ENCODE results near the gene PADI3. TPM values are rescaled to one million over a fixed set of nuclear protein-coding genes. Genes with fewer than 3 reads are reported as not detected.

PADI3 gene
- total and polyA plus RNA-seq, 10 donors, result not detected

- intact Hi-C loops (cut with DNase I; ENCODE audit: low total_unique reads), result no loop called here
- H3K27me3 ChIP-seq (replicated peaks in 1 of 7), result peaks cover 0 to 20% (median 0%) of the 10 kb centered on the region in 7 donors
- H3K4me1 ChIP-seq, result no peaks in the 10 kb centered on the region
- no peak overlapping the region for H3K27ac ChIP-seq
- TF ChIP-seq POLR2A (IDR thresholded peaks at IDR 0.05) (no peak), POLR2AphosphoS5 (IDR thresholded peaks at IDR 0.05) (no peak), CTCF (IDR thresholded peaks at IDR 0.05 in 8 of 11, conservative IDR thresholded peaks at IDR 0.05 in 3 of 11) (no peak)
- H3K36me3 ChIP-seq, result no peaks in the 10 kb centered on the region
- H3K4me3 ChIP-seq, result no peak overlapping the region
- H3K9me3 ChIP-seq, result peaks cover 0 to 9% (median 0%) of the 10 kb centered on the region in 8 donors
- no peak for DNase-seq
Observed at GRCh38 chr1:17263936-17264335, 15.0 kb downstream of the PADI3 start.

GRCh38 chr1:17264470-17264869, 15.6 kb downstream of the PADI3 start:
- H3K4me3 ChIP-seq, result no peak overlapping the region
- WGBS, 5 donors, result 72 to 96% (median 84%) methylated on average over 5 of the region's 5 CpGs
- no peaks in the 10 kb centered on the region for H3K4me1 ChIP-seq
- H3K27me3 ChIP-seq (replicated peaks in 1 of 7), result peaks cover 0 to 15% (median 0%) of the 10 kb centered on the region in 7 donors
- DNase-seq, result no peak
- H3K27ac ChIP-seq, result no peak overlapping the region
- intact Hi-C loops (cut with DNase I; ENCODE audit: low total_unique reads), result no loop called here
- no peaks in the 10 kb centered on the region for H3K36me3 ChIP-seq
- H3K9me3 ChIP-seq, result peaks cover 0 to 9% (median 0%) of the 10 kb centered on the region in 8 donors
- no peak for TF ChIP-seq CTCF (IDR thresholded peaks at IDR 0.05 in 8 of 11, conservative IDR thresholded peaks at IDR 0.05 in 3 of 11)
- no peak for TF ChIP-seq POLR2AphosphoS5 (IDR thresholded peaks at IDR 0.05)
- no peak for TF ChIP-seq POLR2A (IDR thresholded peaks at IDR 0.05)

DNA sequence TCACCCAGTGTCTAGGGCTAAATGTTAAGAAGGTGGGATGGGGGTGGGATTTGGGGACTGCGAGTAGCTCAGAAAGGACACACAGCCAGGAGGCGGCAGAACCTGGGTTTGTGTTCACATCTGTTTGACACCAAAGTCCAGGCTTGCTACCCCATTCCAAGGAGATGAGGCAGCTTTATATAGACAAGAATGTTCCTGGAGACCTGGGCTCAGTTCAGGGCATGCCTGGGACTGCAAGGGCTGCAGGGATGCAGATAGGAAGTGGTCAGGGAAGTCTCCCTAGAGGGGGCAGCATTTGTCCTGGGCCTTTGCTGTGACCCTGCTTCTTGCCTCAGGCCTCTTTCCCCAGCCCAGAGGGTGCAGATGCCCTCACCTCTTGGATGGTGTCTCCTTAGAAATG, 16.3 kb downstream of the PADI3 start:
- no peak for DNase-seq
- H3K27me3 ChIP-seq (replicated peaks in 1 of 7), result peaks cover 0 to 8% (median 0%) of the 10 kb centered on the region in 7 donors
- H3K4me3 ChIP-seq, result no peak overlapping the region
- intact Hi-C loops (cut with DNase I; ENCODE audit: low total_unique reads), result no loop called here
- peaks cover 0 to 9% (median 0%) of the 10 kb centered on the region in 8 donors for H3K9me3 ChIP-seq
- H3K4me1 ChIP-seq, result no peaks in the 10 kb centered on the region
- no peak overlapping the region for H3K27ac ChIP-seq
- WGBS, 5 donors, result 72 to 96% (median 94%) methylated on average over 2 of the region's 2 CpGs
- TF ChIP-seq POLR2AphosphoS5 (IDR thresholded peaks at IDR 0.05), result no peak
- TF ChIP-seq POLR2A (IDR thresholded peaks at IDR 0.05), result no peak
- no peak for TF ChIP-seq CTCF (IDR thresholded peaks at IDR 0.05 in 8 of 11, conservative IDR thresholded peaks at IDR 0.05 in 3 of 11)
- no peaks in the 10 kb centered on the region for H3K36me3 ChIP-seq

DNA sequence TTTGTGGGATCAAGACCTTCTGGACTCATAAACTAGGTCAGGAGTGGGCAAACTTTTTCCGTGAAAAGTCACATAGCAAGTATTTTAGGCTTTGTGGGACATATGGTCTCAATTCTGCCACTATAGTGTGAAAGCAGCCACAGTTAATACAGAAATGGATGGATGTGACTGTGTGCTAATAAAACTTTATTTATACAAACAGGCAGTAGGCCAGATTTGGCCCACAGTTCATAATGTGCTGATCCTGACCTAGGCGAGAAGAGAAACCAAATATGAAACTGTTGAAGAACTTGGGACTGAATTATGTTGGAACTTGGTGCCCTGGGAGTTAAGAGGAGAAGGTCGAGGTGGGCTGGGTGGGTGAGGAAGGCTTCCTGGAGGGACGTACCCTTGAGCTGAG, 17.1 kb downstream of the PADI3 start:
- peaks cover 0 to 9% (median 0%) of the 10 kb centered on the region in 8 donors for H3K9me3 ChIP-seq
- TF ChIP-seq POLR2A (IDR thresholded peaks at IDR 0.05) (no peak), CTCF (IDR thresholded peaks at IDR 0.05 in 8 of 11, conservative IDR thresholded peaks at IDR 0.05 in 3 of 11) (no peak), POLR2AphosphoS5 (IDR thresholded peaks at IDR 0.05) (no peak)
- no peak overlapping the region for H3K27ac ChIP-seq
- H3K4me1 ChIP-seq, result no peaks in the 10 kb centered on the region
- no peaks in the 10 kb centered on the region for H3K36me3 ChIP-seq
- H3K4me3 ChIP-seq, result no peak overlapping the region
- WGBS, 5 donors, result 84 to 96% (median 87%) methylated on average over 4 of the region's 4 CpGs
- no peaks in the 10 kb centered on the region for H3K27me3 ChIP-seq (replicated peaks in 1 of 7)
- DNase-seq, result no peak
- intact Hi-C loops (cut with DNase I; ENCODE audit: low total_unique reads), result no loop called here

All from spleen (tissue), 11 donors.